HCT116 (cell line): ENCODE measurements around the gene URI1. TPM values are rescaled to one million over a fixed set of nuclear protein-coding genes. Genes with fewer than 3 reads are reported as not detected.

Source experiments
- ATAC-seq: fragments of 200-7000 bp; cut with Tn5 transposase; 2 replicates; pipeline ENCODE4 v1.9.1; 2020; ENCODE audit warnings: mild to moderate bottlenecking, moderate library complexity
- BruUV-seq: library from RNA; stranded (reverse); fragments of 400-500 nt; replicated peaks from 2 replicates; lab custom pipeline; 2021; lab: Mats Ljungman, UMichigan
- CTCF ChIA-PET: fragments of 300-600 bp; sonication (Branson Sonifier 250); formaldehyde crosslinking; loops from one replicate; lab custom pipeline; 2021; ENCODE audit warnings: antibody characterized with exemption; lab: Charles Lee
- POLR2A ChIA-PET: fragments of 300-600, 350-600 bp; sonication (Branson Sonifier 250); formaldehyde crosslinking; loops from one replicate; lab custom pipeline; 2021; ENCODE audit warnings: antibody characterized with exemption; lab: Charles Lee
- RAD21 ChIA-PET, 2 experiments: fragments of 300-600 bp; sonication (Branson Sonifier 250); formaldehyde crosslinking; loops; one replicate each; lab custom pipeline; 2023; ENCODE audit warnings: low total read pairs in 2 of 2; ENCODE audit not compliant: uncharacterized antibody in 2 of 2, unreplicated experiment in 2 of 2, low non-redundant PET in 1 of 2; lab: Charles Lee
- DNase-seq: peaks from one replicate; pipeline ENCODE4 v3.0.0-alpha.2; 2010; ENCODE audit warnings: low read depth, low spot score
- H2AFZ ChIP-seq: fragments of 200-600 bp; shearing (Covaris generic), sonication (generic); 2 replicates; pipeline ENCODE4 v1.6.1; 2017; ENCODE audit warnings: low read depth, mixed run types, mixed read lengths, antibody characterized with exemption, low read length; ENCODE audit not compliant: poor library complexity, severe bottlenecking
- H3K27ac ChIP-seq: 2 replicates; pipeline ENCODE4 v1.5.1; 2012; ENCODE audit warnings: low read depth, low read length
- H3K27me3 ChIP-seq: fragments of 200-600 bp; sonication (generic); 2 replicates; pipeline ENCODE4 v1.6.1; 2016; ENCODE audit warnings: mixed run types, low read length, mixed read lengths; ENCODE audit not compliant: insufficient read depth
- H3K36me3 ChIP-seq, 2 experiments: fragments of 200-500 bp in 1 of 2; fragments of 200-600 bp in 1 of 2; sonication (Bioruptor generic) in 1 of 2; sonication (generic) in 1 of 2; 2 replicates each; pipeline versions ENCODE4 v1.5.1 to v1.6.1; 2014 to 2016; ENCODE audit warnings: low read length in 2 of 2, inconsistent platforms in 1 of 2, mixed read lengths in 1 of 2, mixed run types in 1 of 2; ENCODE audit not compliant: insufficient read depth in 2 of 2, control insufficient read depth in 1 of 2
- H3K4me1 ChIP-seq, 2 experiments: fragments of 200-600 bp in 1 of 2; sonication (generic) in 1 of 2; 2 replicates each; pipeline versions ENCODE4 v1.5.1 to v1.6.1; 2012 to 2017; ENCODE audit warnings: low read length in 2 of 2, inconsistent platforms in 1 of 2, mild to moderate bottlenecking in 1 of 2, mixed read lengths in 1 of 2, mixed run types in 1 of 2, moderate library complexity in 1 of 2; ENCODE audit not compliant: insufficient read depth in 2 of 2, control insufficient read depth in 1 of 2
- H3K4me2 ChIP-seq: fragments of 200-600 bp; sonication (generic); 2 replicates; pipeline ENCODE4 v1.6.1; 2017; ENCODE audit warnings: mixed run types, low read length, mixed read lengths
- H3K4me3 ChIP-seq, 2 experiments: fragments of 200-600 bp in 1 of 2; sonication (generic) in 1 of 2; replicated peaks in 1 of 2; 2 replicates each; pipeline ENCODE4 v1.5.1; 2011 to 2016; ENCODE audit warnings: low read length in 2 of 2, control low read depth in 1 of 2, low read depth in 1 of 2, mild to moderate bottlenecking in 1 of 2, mixed read lengths in 1 of 2, mixed run types in 1 of 2
- H3K79me2 ChIP-seq: fragments of 200-600 bp; sonication (generic); 2 replicates; pipeline ENCODE4 v1.6.1; 2017; ENCODE audit warnings: mild to moderate bottlenecking, mixed run types, low read length, moderate library complexity, mixed read lengths; ENCODE audit not compliant: insufficient read depth
- H3K9ac ChIP-seq: fragments of 200-600 bp; sonication (generic); 2 replicates; pipeline ENCODE4 v1.6.1; 2016; ENCODE audit warnings: low read length, mixed read lengths
- H3K9me2 ChIP-seq: fragments of 200-600 bp; sonication (generic), shearing (Covaris generic); 2 replicates; pipeline ENCODE4 v1.6.1; 2017; ENCODE audit warnings: mixed run types, mild to moderate bottlenecking, moderate library complexity; ENCODE audit not compliant: insufficient read depth
- H3K9me3 ChIP-seq, 2 experiments: fragments of 200-500 bp in 1 of 2; fragments of 200-600 bp in 1 of 2; sonication (Bioruptor generic) in 1 of 2; sonication (generic) in 1 of 2; 2 replicates each; pipeline ENCODE4 v1.6.1; 2014 to 2017; ENCODE audit warnings: low read length in 2 of 2, mixed read lengths in 2 of 2, inconsistent platforms in 1 of 2, low read depth in 1 of 2, mild to moderate bottlenecking in 1 of 2, mixed run types in 1 of 2, moderate library complexity in 1 of 2; ENCODE audit not compliant: control insufficient read depth in 1 of 2, insufficient read depth in 1 of 2
- H4K20me1 ChIP-seq: fragments of 200-600 bp; sonication (generic), shearing (Covaris generic); 2 replicates; pipeline ENCODE4 v1.6.1; 2017; ENCODE audit warnings: mixed run types, mild to moderate bottlenecking, moderate library complexity; ENCODE audit not compliant: insufficient read depth
- ATF3 ChIP-seq: IDR thresholded peaks from 2 replicates; pipeline ENCODE4 v1.6.1; 2012
- CBX3 ChIP-seq: IDR thresholded peaks from 2 replicates; pipeline ENCODE4 v1.6.1; 2012; ENCODE audit warnings: low read depth
- CEBPB ChIP-seq: IDR thresholded peaks from 2 replicates; pipeline ENCODE4 v1.6.1; 2012; ENCODE audit warnings: low read depth
- EZH2 ChIP-seq: fragments of 200-600 bp; sonication (generic); IDR thresholded peaks from 2 replicates; pipeline ENCODE4 v1.6.1; 2017; ENCODE audit warnings: antibody characterized with exemption, mixed run types
- EZH2phosphoT487 ChIP-seq: fragments of 200-600 bp; IDR thresholded peaks from 2 replicates; pipeline ENCODE4 v1.6.1; 2018; ENCODE audit warnings: antibody characterized with exemption, borderline replicate concordance
- JUND ChIP-seq: IDR thresholded peaks from 2 replicates; pipeline ENCODE4 v1.6.1; 2012
- POLR2AphosphoS5 ChIP-seq: IDR thresholded peaks from 2 replicates; pipeline ENCODE4 v1.6.1; 2011; ENCODE audit warnings: mild to moderate bottlenecking, low read depth, low read length, moderate library complexity
- RAD21 ChIP-seq: IDR thresholded peaks from 2 replicates; pipeline ENCODE4 v1.6.1; 2012; ENCODE audit warnings: low read depth, mild to moderate bottlenecking
- REST ChIP-seq: IDR thresholded peaks from 2 replicates; pipeline ENCODE4 v1.6.1; 2012; ENCODE audit warnings: low read depth
- SIN3A ChIP-seq: IDR thresholded peaks from 2 replicates; pipeline ENCODE4 v1.6.1; 2012; ENCODE audit warnings: low read depth
- ZBTB33 ChIP-seq: IDR thresholded peaks from 2 replicates; pipeline ENCODE4 v1.6.1; 2011; ENCODE audit warnings: mild to moderate bottlenecking, low read length, moderate library complexity; ENCODE audit not compliant: insufficient replicate concordance; ENCODE audit errors: extremely low read depth
- ZNF274 ChIP-seq: fragments of 200-500 bp; sonication (Bioruptor generic); IDR thresholded peaks from 2 replicates; pipeline ENCODE4 v1.6.1; 2014; ENCODE audit warnings: mild to moderate bottlenecking, low read depth, low read length, inconsistent platforms
- intact Hi-C: fragments of 100-400 bp; cut with micrococcal nuclease; formaldehyde crosslinking; loops from 2 replicates; pipeline ENCODE4 v1.10.0; 2022
- total RNA-seq: library from RNA; stranded (reverse); gene quantifications from one replicate; pipeline ENCODE4 v1.2.1, GENCODE V29; 2021; ENCODE audit not compliant: unreplicated experiment

The URI1 gene
- total RNA-seq, 1 experiment from 2014 or later = 51.4 TPM

- peaks cover 66% of the 10 kb centered on the region for H3K79me2 ChIP-seq
- H3K4me1 ChIP-seq = peaks cover 6 to 21% of the 10 kb centered on the region in 2 experiments; a peak in 3 of 4 replicates
- no peak overlapping the region for H3K9ac ChIP-seq
- ChIA-PET POLR2A (interaction anchor here (0.6 kb wide), 1 partner anchor 12 kb away, joined by 3 read pairs; no protein-coding TSS in a partner anchor), RAD21 (no interaction called here), CTCF (no interaction called here)
- H3K9me2 ChIP-seq = no peaks in the 10 kb centered on the region
- H3K36me3 ChIP-seq = no peaks in the 10 kb centered on the region
- TF ChIP-seq ATF3 (no peak), REST (no peak), JUND (no peak), EZH2phosphoT487 (no peak), ZNF274 (no peak), POLR2AphosphoS5 (no peak), CBX3 (no peak), RAD21 (no peak), CEBPB (no peak), EZH2 (no peak), ZBTB33 (no peak), SIN3A (no peak)
- intact Hi-C loops = no loop called here
- no TSS peak for BruUV-seq
- no peaks in the 10 kb centered on the region for H3K27me3 ChIP-seq
- H4K20me1 ChIP-seq = peaks cover 25% of the 10 kb centered on the region; the same call in 1 of the 2 replicates
- no peak overlapping the region for H3K27ac ChIP-seq
- H2AFZ ChIP-seq = no peak overlapping the region
- H3K4me3 ChIP-seq = no peak overlapping the region
- H3K4me2 ChIP-seq = no peak overlapping the region
- no peak for ATAC-seq
- no peaks in the 10 kb centered on the region for H3K9me3 ChIP-seq
- DNase-seq = no peak
Observed at GRCh38 chr19:29945017-29945416, 3.0 kb downstream of the URI1 start.
